Measurements from ENCODE around the gene HCN3.

HCN3 gene

GRCh38 chr1:155241069-155241679, 36.1 kb upstream of the HCN3 start:
- Histone ChIP-seq H3K27ac (replicated peaks) (peak overlapping the region; percentile 67), H3K27me3 (ENCODE audit: insufficient read depth, poor library complexity, severe bottlenecking) (no peaks in the 10 kb centered on the region), H3K4me3 (replicated peaks; ENCODE audit: insufficient read depth, low read length) (peak overlapping the region; percentile 53)
- peak; percentile 71 for TF ChIP-seq SPI1 (IDR thresholded peaks at IDR 0.05; ENCODE audit: borderline replicate concordance, low read depth)
- peak; percentile 31; the same call in 1 of the 2 replicates for TF ChIP-seq GABPA (IDR thresholded peaks at IDR 0.05; ENCODE audit: low read depth)
- no peak for TF ChIP-seq REST (IDR thresholded peaks at IDR 0.05; ENCODE audit: insufficient replicate concordance, low read depth)
- no peak for TF ChIP-seq POLR2AphosphoS5 (IDR thresholded peaks at IDR 0.05; ENCODE audit: low read depth)
- TF ChIP-seq, protein P1, sequence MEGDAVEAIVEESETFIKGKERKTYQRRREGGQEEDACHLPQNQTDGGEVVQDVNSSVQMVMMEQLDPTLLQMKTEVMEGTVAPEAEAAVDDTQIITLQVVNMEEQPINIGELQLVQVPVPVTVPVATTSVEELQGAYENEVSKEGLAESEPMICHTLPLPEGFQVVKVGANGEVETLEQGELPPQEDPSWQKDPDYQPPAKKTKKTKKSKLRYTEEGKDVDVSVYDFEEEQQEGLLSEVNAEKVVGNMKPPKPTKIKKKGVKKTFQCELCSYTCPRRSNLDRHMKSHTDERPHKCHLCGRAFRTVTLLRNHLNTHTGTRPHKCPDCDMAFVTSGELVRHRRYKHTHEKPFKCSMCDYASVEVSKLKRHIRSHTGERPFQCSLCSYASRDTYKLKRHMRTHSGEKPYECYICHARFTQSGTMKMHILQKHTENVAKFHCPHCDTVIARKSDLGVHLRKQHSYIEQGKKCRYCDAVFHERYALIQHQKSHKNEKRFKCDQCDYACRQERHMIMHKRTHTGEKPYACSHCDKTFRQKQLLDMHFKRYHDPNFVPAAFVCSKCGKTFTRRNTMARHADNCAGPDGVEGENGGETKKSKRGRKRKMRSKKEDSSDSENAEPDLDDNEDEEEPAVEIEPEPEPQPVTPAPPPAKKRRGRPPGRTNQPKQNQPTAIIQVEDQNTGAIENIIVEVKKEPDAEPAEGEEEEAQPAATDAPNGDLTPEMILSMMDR (IDR thresholded peaks at IDR 0.05; ENCODE audit: insufficient read depth, low read length): no peak
- peak; percentile 76 to 89 for DNase-seq (ENCODE audit: low read depth in 1 of 2, low spot score in 1 of 2)

- TF ChIP-seq REST (IDR thresholded peaks at IDR 0.05; ENCODE audit: insufficient replicate concordance, low read depth) (peak; percentile 84), SPI1 (IDR thresholded peaks at IDR 0.05; ENCODE audit: borderline replicate concordance, low read depth) (no peak), GABPA (IDR thresholded peaks at IDR 0.05; ENCODE audit: low read depth) (no peak), POLR2AphosphoS5 (IDR thresholded peaks at IDR 0.05; ENCODE audit: low read depth) (peak; percentile 46; the same call in 1 of the 2 replicates)
- TF ChIP-seq, protein P1 (IDR thresholded peaks at IDR 0.05; ENCODE audit: insufficient read depth, low read length): no peak
- H3K27ac ChIP-seq (replicated peaks): peak overlapping the region; percentile 67
- DNase-seq (ENCODE audit: low read depth in 1 of 2, low spot score in 1 of 2): peak; percentile 73 to 79
- no peaks in the 10 kb centered on the region for H3K27me3 ChIP-seq (ENCODE audit: insufficient read depth, poor library complexity, severe bottlenecking)
- no peak overlapping the region for H3K4me3 ChIP-seq (replicated peaks; ENCODE audit: insufficient read depth, low read length)
Observed at GRCh38 chr1:155241841-155242264, 35.4 kb upstream of the HCN3 start.

- no peak overlapping the region for H3K4me3 ChIP-seq (replicated peaks; ENCODE audit: insufficient read depth, low read length)
- H3K27ac ChIP-seq (replicated peaks): no peak overlapping the region
- DNase-seq (ENCODE audit: low read depth in 1 of 2, low spot score in 1 of 2): no peak
- H3K27me3 ChIP-seq (ENCODE audit: insufficient read depth, poor library complexity, severe bottlenecking): no peaks in the 10 kb centered on the region
- TF ChIP-seq POLR2AphosphoS5 (IDR thresholded peaks at IDR 0.05; ENCODE audit: low read depth): no peak
- TF ChIP-seq, protein P1 (IDR thresholded peaks at IDR 0.05; ENCODE audit: insufficient read depth, low read length): no peak
- TF ChIP-seq GABPA (IDR thresholded peaks at IDR 0.05; ENCODE audit: low read depth): no peak
Observed at GRCh38 chr1:155242805-155243358, 34.4 kb upstream of the HCN3 start.
